WTC11 (cell line): ENCODE results near the gene EHBP1. TPM values are rescaled to one million over a fixed set of nuclear protein-coding genes. Genes with fewer than 3 reads are reported as not detected.

Experiments
- ATAC-seq: fragments of 200-7000 bp; cut with Tn5 transposase; 2 replicates; pipeline ENCODE4 v1.10.0; 2021; ENCODE audit warnings: mild to moderate bottlenecking, moderate library complexity
- CTCF ChIA-PET: fragments of 300-600 bp; sonication (Branson Sonifier 250); formaldehyde crosslinking; loops from one replicate; lab custom pipeline; 2021; ENCODE audit warnings: antibody characterized with exemption; lab: Charles Lee
- POLR2A ChIA-PET: fragments of 350-600 bp; sonication (Branson Sonifier 250); formaldehyde crosslinking; loops from one replicate; lab custom pipeline; 2021; ENCODE audit warnings: antibody characterized with exemption; lab: Charles Lee
- DNase-seq: peaks from one replicate; pipeline ENCODE4 v3.0.0; 2021; ENCODE audit warnings: low spot score
- H3K27ac Mint-ChIP-seq: 2 replicates; pipeline ENCODE4 v1.8.0; 2021; ENCODE audit warnings: mixed read lengths
- H3K27me3 Mint-ChIP-seq: 2 replicates; pipeline ENCODE4 v1.8.0; 2021; ENCODE audit warnings: low read depth, mild to moderate bottlenecking, moderate library complexity, mixed read lengths
- H3K36me3 Mint-ChIP-seq: 2 replicates; pipeline ENCODE4 v1.8.0; 2021; ENCODE audit warnings: mixed read lengths
- H3K4me1 Mint-ChIP-seq: 2 replicates; pipeline ENCODE4 v1.8.0; 2022; ENCODE audit warnings: mixed read lengths
- H3K4me3 Mint-ChIP-seq: 2 replicates; pipeline ENCODE4 v1.8.0; 2021; ENCODE audit warnings: mild to moderate bottlenecking, moderate library complexity, mixed read lengths
- H3K9me3 Mint-ChIP-seq: 2 replicates; pipeline ENCODE4 v1.8.0; 2021; ENCODE audit warnings: mixed read lengths
- AR ChIP-seq: fragments of 250-450 bp; sonication (Bioruptor Pico); IDR thresholded peaks from 2 replicates; pipeline ENCODE4 v1.9.0; 2021; ENCODE audit warnings: mild to moderate bottlenecking
- ATF1 ChIP-seq: sonication (generic); formaldehyde crosslinking; IDR thresholded peaks from 2 replicates; pipeline ENCODE4 v1.8.1; 2023; ENCODE audit warnings: mild to moderate bottlenecking, moderate library complexity, missing genetic modification reagents
- CTCF ChIP-seq: fragments of 200-600 bp; IDR thresholded peaks from 2 replicates; pipeline ENCODE4 v1.8.0; 2022; ENCODE audit warnings: antibody characterized with exemption
- ELF4 ChIP-seq: sonication (generic); formaldehyde crosslinking; IDR thresholded peaks from 2 replicates; pipeline ENCODE4 v1.8.1; 2022; ENCODE audit warnings: low read depth, mild to moderate bottlenecking, moderate library complexity, missing genetic modification reagents
- FOXP4 ChIP-seq: sonication (generic); formaldehyde crosslinking; IDR thresholded peaks from 2 replicates; pipeline ENCODE4 v1.8.0; 2022; ENCODE audit warnings: mild to moderate bottlenecking, missing genetic modification reagents
- IRF2 ChIP-seq: sonication (generic); formaldehyde crosslinking; IDR thresholded peaks from 2 replicates; pipeline ENCODE4 v1.8.0; 2022; ENCODE audit warnings: low read depth, missing genetic modification reagents, borderline replicate concordance
- JAZF1 ChIP-seq: fragments of 250-450 bp; sonication (Bioruptor Pico); IDR thresholded peaks from 2 replicates; pipeline ENCODE4 v1.9.0; 2021; ENCODE audit warnings: moderate library complexity, mild to moderate bottlenecking, inconsistent platforms
- MLX ChIP-seq: sonication (generic); formaldehyde crosslinking; IDR thresholded peaks from 2 replicates; pipeline ENCODE4 v1.8.1; 2023; ENCODE audit warnings: mild to moderate bottlenecking, missing genetic modification reagents, moderate library complexity
- NFATC4 ChIP-seq: fragments of 250-450 bp; sonication (Bioruptor Pico); IDR thresholded peaks from 2 replicates; pipeline ENCODE4 v1.9.0; 2021; ENCODE audit warnings: mild to moderate bottlenecking
- NFYB ChIP-seq: sonication (generic); formaldehyde crosslinking; conservative IDR thresholded peaks from 2 replicates; pipeline ENCODE4 v1.8.0; 2022; ENCODE audit warnings: low read depth, missing genetic modification reagents
- PRRX2 ChIP-seq: fragments of 250-450 bp; sonication (Bioruptor Pico); IDR thresholded peaks from 2 replicates; pipeline ENCODE4 v1.8.0; 2021; ENCODE audit warnings: mild to moderate bottlenecking
- STAT6 ChIP-seq: sonication (generic); formaldehyde crosslinking; conservative IDR thresholded peaks from 2 replicates; pipeline ENCODE4 v1.8.1; 2023; ENCODE audit warnings: mild to moderate bottlenecking, low read depth, missing genetic modification reagents, moderate library complexity
- ZNF219 ChIP-seq: sonication (generic); formaldehyde crosslinking; IDR thresholded peaks from 2 replicates; pipeline ENCODE4 v1.8.0; 2023; ENCODE audit warnings: missing genetic modification reagents, mild to moderate bottlenecking, borderline replicate concordance
- ZNF416 ChIP-seq: fragments of 250-450 bp; sonication (Bioruptor Pico); IDR thresholded peaks from 2 replicates; pipeline ENCODE4 v1.9.0; 2021; ENCODE audit warnings: mild to moderate bottlenecking, inconsistent platforms
- ZNF512 ChIP-seq: sonication (generic); formaldehyde crosslinking; IDR thresholded peaks from 2 replicates; pipeline ENCODE4 v1.8.1; 2022; ENCODE audit warnings: missing genetic modification reagents, borderline replicate concordance
- total RNA-seq: library from RNA; stranded (reverse); gene quantifications from 3 replicates; pipeline ENCODE4 v1.2.3, GENCODE V29; 2021

EHBP1 gene
- total RNA-seq, 1 experiment from 2014 or later, result 36.4 TPM

- POLR2A ChIA-PET, result no interaction called here
- Mint-ChIP-seq H3K4me3 (no peak overlapping the region), H3K27me3 (no peaks in the 10 kb centered on the region), H3K36me3 (peaks cover 2% of the 10 kb centered on the region), H3K9me3 (peaks cover under 1% of the 10 kb centered on the region; the same call in 1 of the 2 replicates), H3K27ac (no peak overlapping the region), H3K4me1 (peaks cover 13% of the 10 kb centered on the region)
- no peak for TF ChIP-seq ATF1 (CRISPR knock-in tag)
- TF ChIP-seq FOXP4 (CRISPR knock-in tag), result no peak
- no peak for TF ChIP-seq NFATC4
- TF ChIP-seq ELF4 (CRISPR knock-in tag), result no peak
- no peak for TF ChIP-seq ZNF512 (CRISPR knock-in tag)
- no peak for TF ChIP-seq CTCF
- TF ChIP-seq ZNF219, result no peak
- TF ChIP-seq NFYB (CRISPR knock-in tag), result no peak
- TF ChIP-seq JAZF1, result no peak
- TF ChIP-seq PRRX2, result no peak
- no peak for TF ChIP-seq STAT6
- TF ChIP-seq IRF2, result no peak
- TF ChIP-seq ZNF416 (CRISPR knock-in tag), result no peak
- no peak for TF ChIP-seq MLX
- no peak for TF ChIP-seq AR (CRISPR knock-in tag)
- CTCF ChIA-PET, result interaction anchor here (0.6 kb wide), 1 partner anchor 129 kb away, joined by 3 read pairs; no protein-coding TSS in a partner anchor
- DNase-seq (no peak), ATAC-seq (no peak)
Measured at GRCh38 chr2:62760555-62760954, 55.0 kb downstream of the EHBP1 start.
